ENCODE measurements around the gene RAD51B.

Gene RAD51B

GRCh38 chr14:68211886-68212285 lies 392.3 kb downstream of the RAD51B start:
- Histone ChIP-seq H3K9ac (ENCODE audit: insufficient read length, low read depth) (no peak overlapping the region), H3K4me3 (ENCODE audit: insufficient read length, low read depth) (no peak overlapping the region), H3K9me3 (ENCODE audit: insufficient read depth, low read length) (no peaks in the 10 kb centered on the region), H3K36me3 (ENCODE audit: insufficient read depth, insufficient read length, low read length) (no peaks in the 10 kb centered on the region), H3K27me3 (ENCODE audit: insufficient read depth, insufficient read length) (no peaks in the 10 kb centered on the region), H3K4me1 (ENCODE audit: insufficient read depth, insufficient read length) (peaks cover 2% of the 10 kb centered on the region)
- TF ChIP-seq YY1 (IDR thresholded peaks at IDR 0.05; ENCODE audit: insufficient read depth, insufficient read length) (no peak), ZNF274 (IDR thresholded peaks at IDR 0.05; ENCODE audit: low read depth, low read length) (no peak), SUZ12 (IDR thresholded peaks at IDR 0.05; ENCODE audit: extremely low read depth, insufficient read depth, insufficient read length) (no peak)
- no peak for DNase-seq (ENCODE audit: low read depth, low spot score)

- Histone ChIP-seq H3K4me3 (ENCODE audit: insufficient read length, low read depth) (no peak overlapping the region), H3K4me1 (ENCODE audit: insufficient read depth, insufficient read length) (peaks cover 2% of the 10 kb centered on the region), H3K9me3 (ENCODE audit: insufficient read depth, low read length) (no peaks in the 10 kb centered on the region), H3K9ac (ENCODE audit: insufficient read length, low read depth) (no peak overlapping the region), H3K27me3 (ENCODE audit: insufficient read depth, insufficient read length) (no peaks in the 10 kb centered on the region), H3K36me3 (ENCODE audit: insufficient read depth, insufficient read length, low read length) (no peaks in the 10 kb centered on the region)
- TF ChIP-seq SUZ12 (IDR thresholded peaks at IDR 0.05; ENCODE audit: extremely low read depth, insufficient read depth, insufficient read length) (no peak), ZNF274 (IDR thresholded peaks at IDR 0.05; ENCODE audit: low read depth, low read length) (no peak), YY1 (IDR thresholded peaks at IDR 0.05; ENCODE audit: insufficient read depth, insufficient read length) (no peak)
- DNase-seq (ENCODE audit: low read depth, low spot score), result no peak
Measured at GRCh38 chr14:68212361-68212760, 392.8 kb downstream of the RAD51B start.

DNA sequence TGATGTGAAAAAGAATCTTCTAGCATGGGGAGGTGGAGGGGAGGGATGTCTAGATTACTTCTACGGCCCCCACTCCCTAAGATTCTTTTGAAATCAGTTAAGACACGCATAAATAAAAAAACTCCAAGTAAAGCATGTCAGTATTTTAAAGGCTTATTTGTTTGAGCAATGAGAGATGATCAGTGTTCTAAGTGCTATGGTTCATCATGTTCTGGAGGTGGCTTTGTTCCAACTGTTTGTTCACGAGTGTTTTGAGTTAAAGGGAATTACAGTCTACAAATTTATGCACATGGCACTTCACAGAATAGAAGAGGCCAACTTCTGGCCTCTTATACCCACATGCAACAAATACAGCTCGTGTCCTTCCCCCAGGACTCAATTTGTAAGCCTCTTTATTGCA lies 394.9 kb downstream of the RAD51B start:
- H3K9me3 ChIP-seq (ENCODE audit: insufficient read depth, low read length), result no peaks in the 10 kb centered on the region
- no peaks in the 10 kb centered on the region for H3K4me1 ChIP-seq (ENCODE audit: insufficient read depth, insufficient read length)
- DNase-seq (ENCODE audit: low read depth, low spot score), result no peak
- H3K27me3 ChIP-seq (ENCODE audit: insufficient read depth, insufficient read length), result no peaks in the 10 kb centered on the region
- TF ChIP-seq SUZ12 (IDR thresholded peaks at IDR 0.05; ENCODE audit: extremely low read depth, insufficient read depth, insufficient read length), result no peak
- TF ChIP-seq ZNF274 (IDR thresholded peaks at IDR 0.05; ENCODE audit: low read depth, low read length), result no peak
- no peak for TF ChIP-seq YY1 (IDR thresholded peaks at IDR 0.05; ENCODE audit: insufficient read depth, insufficient read length)
- no peak overlapping the region for H3K9ac ChIP-seq (ENCODE audit: insufficient read length, low read depth)
- no peaks in the 10 kb centered on the region for H3K36me3 ChIP-seq (ENCODE audit: insufficient read depth, insufficient read length, low read length)
- no peak overlapping the region for H3K4me3 ChIP-seq (ENCODE audit: insufficient read length, low read depth)

DNA sequence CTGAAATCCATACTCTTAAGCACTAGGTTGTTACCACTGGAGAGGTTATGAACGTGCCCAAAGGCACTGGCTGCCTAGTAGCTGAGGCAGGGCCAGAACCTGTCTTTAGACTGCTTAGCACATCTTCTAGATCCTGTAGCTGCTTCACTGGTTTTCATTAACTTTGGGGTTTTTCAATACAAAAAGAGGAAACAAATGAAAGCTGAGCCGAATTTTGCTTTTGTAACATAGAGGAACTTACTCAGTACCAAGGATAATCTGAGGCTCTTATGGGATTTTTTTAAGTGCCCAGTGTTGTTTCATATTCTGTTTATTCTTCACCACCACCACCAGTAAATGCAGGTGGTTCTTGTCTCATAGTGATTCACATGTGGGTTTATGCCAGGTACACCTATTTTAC lies 396.1 kb downstream of the RAD51B start:
- Histone ChIP-seq H3K4me1 (ENCODE audit: insufficient read depth, insufficient read length) (no peaks in the 10 kb centered on the region), H3K36me3 (ENCODE audit: insufficient read depth, insufficient read length, low read length) (no peaks in the 10 kb centered on the region), H3K27me3 (ENCODE audit: insufficient read depth, insufficient read length) (no peaks in the 10 kb centered on the region), H3K4me3 (ENCODE audit: insufficient read length, low read depth) (no peak overlapping the region), H3K9me3 (ENCODE audit: insufficient read depth, low read length) (no peaks in the 10 kb centered on the region), H3K9ac (ENCODE audit: insufficient read length, low read depth) (no peak overlapping the region)
- no peak for DNase-seq (ENCODE audit: low read depth, low spot score)
- TF ChIP-seq YY1 (IDR thresholded peaks at IDR 0.05; ENCODE audit: insufficient read depth, insufficient read length), result no peak
- no peak for TF ChIP-seq SUZ12 (IDR thresholded peaks at IDR 0.05; ENCODE audit: extremely low read depth, insufficient read depth, insufficient read length)
- TF ChIP-seq ZNF274 (IDR thresholded peaks at IDR 0.05; ENCODE audit: low read depth, low read length), result no peak

GRCh38 chr14:68216079-68216478 lies 396.5 kb downstream of the RAD51B start:
- H3K27me3 ChIP-seq (ENCODE audit: insufficient read depth, insufficient read length), result no peaks in the 10 kb centered on the region
- H3K9ac ChIP-seq (ENCODE audit: insufficient read length, low read depth), result no peak overlapping the region
- no peaks in the 10 kb centered on the region for H3K9me3 ChIP-seq (ENCODE audit: insufficient read depth, low read length)
- H3K4me1 ChIP-seq (ENCODE audit: insufficient read depth, insufficient read length), result no peaks in the 10 kb centered on the region
- TF ChIP-seq SUZ12 (IDR thresholded peaks at IDR 0.05; ENCODE audit: extremely low read depth, insufficient read depth, insufficient read length) (no peak), YY1 (IDR thresholded peaks at IDR 0.05; ENCODE audit: insufficient read depth, insufficient read length) (no peak), ZNF274 (IDR thresholded peaks at IDR 0.05; ENCODE audit: low read depth, low read length) (no peak)
- H3K4me3 ChIP-seq (ENCODE audit: insufficient read length, low read depth), result no peak overlapping the region
- no peak for DNase-seq (ENCODE audit: low read depth, low spot score)
- H3K36me3 ChIP-seq (ENCODE audit: insufficient read depth, insufficient read length, low read length), result no peaks in the 10 kb centered on the region

- H3K4me1 ChIP-seq (ENCODE audit: insufficient read depth, insufficient read length), result no peaks in the 10 kb centered on the region
- TF ChIP-seq SUZ12 (IDR thresholded peaks at IDR 0.05; ENCODE audit: extremely low read depth, insufficient read depth, insufficient read length) (no peak), ZNF274 (IDR thresholded peaks at IDR 0.05; ENCODE audit: low read depth, low read length) (no peak), YY1 (IDR thresholded peaks at IDR 0.05; ENCODE audit: insufficient read depth, insufficient read length) (no peak)
- no peak overlapping the region for H3K4me3 ChIP-seq (ENCODE audit: insufficient read length, low read depth)
- no peaks in the 10 kb centered on the region for H3K27me3 ChIP-seq (ENCODE audit: insufficient read depth, insufficient read length)
- no peak overlapping the region for H3K9ac ChIP-seq (ENCODE audit: insufficient read length, low read depth)
- H3K9me3 ChIP-seq (ENCODE audit: insufficient read depth, low read length), result no peaks in the 10 kb centered on the region
- no peak for DNase-seq (ENCODE audit: low read depth, low spot score)
- no peaks in the 10 kb centered on the region for H3K36me3 ChIP-seq (ENCODE audit: insufficient read depth, insufficient read length, low read length)
Measured at GRCh38 chr14:68216957-68217356, 397.4 kb downstream of the RAD51B start.

DNA sequence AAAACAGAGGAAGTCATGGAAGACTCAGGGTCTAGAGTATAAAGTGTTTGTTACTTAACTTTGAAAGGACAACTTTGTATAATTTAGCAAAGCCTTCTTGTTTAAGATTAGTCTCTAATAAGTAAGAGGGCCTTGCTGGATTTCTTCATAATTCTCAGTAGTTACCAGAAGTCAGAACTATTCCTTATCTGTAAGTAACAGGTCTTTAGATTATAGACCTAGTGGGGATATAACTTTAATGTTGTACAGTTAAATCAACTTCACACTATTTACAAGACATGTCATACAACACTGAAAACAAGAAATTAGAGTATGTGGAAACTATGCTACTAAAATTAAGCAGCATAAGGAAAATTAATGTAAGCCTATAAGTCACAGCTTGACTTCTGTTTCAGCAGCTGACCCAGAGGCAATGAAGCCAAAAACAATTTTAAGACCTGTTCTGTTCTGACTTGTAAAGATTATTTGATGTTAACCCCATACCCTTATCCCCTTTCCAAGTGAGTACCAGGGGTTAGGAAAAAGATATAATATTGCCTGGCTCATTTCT lies 398.3 kb downstream of the RAD51B start:
- Histone ChIP-seq H3K36me3 (ENCODE audit: insufficient read depth, insufficient read length, low read length) (no peaks in the 10 kb centered on the region), H3K9ac (ENCODE audit: insufficient read length, low read depth) (no peak overlapping the region), H3K4me3 (ENCODE audit: insufficient read length, low read depth) (no peak overlapping the region), H3K4me1 (ENCODE audit: insufficient read depth, insufficient read length) (no peaks in the 10 kb centered on the region), H3K9me3 (ENCODE audit: insufficient read depth, low read length) (no peaks in the 10 kb centered on the region), H3K27me3 (ENCODE audit: insufficient read depth, insufficient read length) (no peaks in the 10 kb centered on the region)
- TF ChIP-seq YY1 (IDR thresholded peaks at IDR 0.05; ENCODE audit: insufficient read depth, insufficient read length) (no peak), SUZ12 (IDR thresholded peaks at IDR 0.05; ENCODE audit: extremely low read depth, insufficient read depth, insufficient read length) (no peak), ZNF274 (IDR thresholded peaks at IDR 0.05; ENCODE audit: low read depth, low read length) (no peak)
- no peak for DNase-seq (ENCODE audit: low read depth, low spot score)
